ENCODE data around the gene TRPM8. TPM values are rescaled to one million over a fixed set of nuclear protein-coding genes. Genes with fewer than 3 reads are reported as not detected.
A peak's percentile ranks its signal among the peaks of the same experiment; 100 is the strongest.

The TRPM8 gene
- total RNA-seq, 1 experiment from 2014 or later, result 0.03 TPM

DNA sequence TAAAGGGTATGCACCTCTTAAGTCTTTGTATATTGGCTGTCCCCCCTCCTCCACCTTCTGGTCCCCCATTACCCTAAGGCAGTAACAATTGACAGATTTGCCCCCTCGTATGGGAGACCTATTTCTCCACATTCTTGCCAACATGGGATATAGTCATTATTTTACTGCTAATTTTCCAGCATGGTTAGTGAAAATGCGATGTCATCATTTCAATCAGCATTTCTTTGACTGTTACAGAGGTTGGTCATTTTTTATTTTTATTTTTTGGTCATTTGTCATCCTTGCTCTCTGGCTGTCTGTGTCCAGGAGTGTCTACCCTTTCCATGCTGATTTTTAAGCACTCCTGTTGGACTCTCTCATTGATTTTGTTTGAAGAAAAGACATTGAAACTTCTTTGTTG is 88.0 kb downstream of the TRPM8 start:
- H3K27ac ChIP-seq, result no peak overlapping the region

DNA sequence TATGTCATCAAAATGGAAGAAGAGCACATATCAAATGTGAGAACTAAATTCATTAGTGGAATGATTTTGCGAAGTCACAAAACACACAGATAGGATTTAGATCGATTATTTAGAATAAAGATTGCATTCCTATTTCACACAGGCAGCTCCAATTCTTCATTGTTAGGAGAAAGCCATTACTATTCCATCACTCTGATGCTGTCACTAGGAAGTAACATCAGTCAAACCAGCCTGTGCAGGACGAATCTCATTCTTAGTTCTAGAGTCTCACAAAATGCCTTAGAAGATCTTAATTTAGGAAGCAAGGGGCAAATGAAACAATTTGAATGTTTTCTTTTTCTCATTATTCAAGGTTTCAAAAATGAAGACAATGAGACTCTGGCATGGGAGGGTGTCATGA is 89.3 kb downstream of the TRPM8 start:
- no peak overlapping the region for H3K4me3 ChIP-seq
- peaks cover 2% of the 10 kb centered on the region; the same call in 1 of the 2 replicates for H3K9me3 ChIP-seq (replicated peaks)
- no peak overlapping the region for H3K27ac ChIP-seq
- H3K36me3 ChIP-seq, result no peaks in the 10 kb centered on the region
- peaks cover 4% of the 10 kb centered on the region; the same call in 1 of the 2 replicates for H3K27me3 ChIP-seq (replicated peaks)
- DNase-seq (ENCODE audit: low read depth in 1 of 2, low spot score in 2 of 2), result no peak
- peaks cover 16% of the 10 kb centered on the region for H3K4me1 ChIP-seq (replicated peaks)

More for the DNA sequence above, 88.0 kb downstream of the TRPM8 start:
- DNase-seq (ENCODE audit: low read depth in 1 of 2, low spot score in 2 of 2), result no peak
- Histone ChIP-seq H3K27me3 (replicated peaks) (no peaks in the 10 kb centered on the region; the same call in 1 of the 2 replicates), H3K4me1 (replicated peaks) (peaks cover 16% of the 10 kb centered on the region), H3K36me3 (no peaks in the 10 kb centered on the region), H3K9me3 (replicated peaks) (no peaks in the 10 kb centered on the region), H3K4me3 (no peak overlapping the region)

DNA sequence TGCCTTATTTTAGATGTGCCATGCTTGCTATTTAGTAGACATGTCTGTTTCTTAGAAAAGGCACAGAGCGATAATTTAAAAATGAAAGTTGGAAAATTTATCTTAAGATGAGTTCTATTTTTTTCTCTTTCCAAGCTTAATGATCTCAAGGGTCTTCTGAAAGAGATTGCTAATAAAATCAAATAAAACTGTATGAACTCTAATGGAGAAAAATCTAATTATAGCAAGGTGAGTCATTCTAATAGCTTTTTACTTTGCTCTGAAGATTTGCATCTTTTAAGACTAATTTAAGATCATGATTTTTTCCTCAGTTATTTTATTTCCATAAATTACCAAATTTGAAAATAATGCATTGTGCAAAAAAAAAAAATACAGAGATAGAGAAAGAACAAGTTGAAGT is 97.3 kb downstream of the TRPM8 start:
- H3K4me3 ChIP-seq, result no peak overlapping the region
- DNase-seq (ENCODE audit: low read depth in 1 of 2, low spot score in 2 of 2), result no peak
- H3K27ac ChIP-seq, result no peak overlapping the region
- no peaks in the 10 kb centered on the region for H3K4me1 ChIP-seq (replicated peaks)
- no peaks in the 10 kb centered on the region for H3K36me3 ChIP-seq
- peaks cover 2% of the 10 kb centered on the region; the same call in 1 of the 2 replicates for H3K9me3 ChIP-seq (replicated peaks)
- peaks cover 41% of the 10 kb centered on the region for H3K27me3 ChIP-seq (replicated peaks)

DNA sequence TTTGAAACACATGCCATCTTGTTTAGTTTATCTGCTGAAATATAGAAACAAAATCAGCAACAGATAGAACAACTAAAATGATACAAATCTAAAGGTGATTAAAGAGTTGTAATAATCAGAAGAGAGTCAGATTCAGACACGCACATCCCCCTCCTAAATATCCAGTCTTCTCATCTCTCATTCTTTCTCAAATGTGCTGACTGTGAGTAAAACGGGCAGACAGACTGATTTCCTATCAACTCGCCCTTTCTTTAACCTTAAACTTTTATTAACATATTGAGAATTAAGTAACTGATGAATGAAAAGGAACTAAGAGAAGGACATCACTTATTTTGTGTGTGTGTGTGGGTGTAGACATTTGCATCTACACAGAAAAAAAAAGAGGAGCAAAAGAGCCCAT is 98.7 kb downstream of the TRPM8 start:
- Histone ChIP-seq H3K4me1 (replicated peaks) (no peaks in the 10 kb centered on the region), H3K27ac (no peak overlapping the region), H3K36me3 (no peaks in the 10 kb centered on the region), H3K9me3 (replicated peaks) (peaks cover 2% of the 10 kb centered on the region; the same call in 1 of the 2 replicates), H3K27me3 (replicated peaks) (peaks cover 43% of the 10 kb centered on the region), H3K4me3 (no peak overlapping the region)
- no peak for DNase-seq (ENCODE audit: low read depth in 1 of 2, low spot score in 2 of 2)

DNA sequence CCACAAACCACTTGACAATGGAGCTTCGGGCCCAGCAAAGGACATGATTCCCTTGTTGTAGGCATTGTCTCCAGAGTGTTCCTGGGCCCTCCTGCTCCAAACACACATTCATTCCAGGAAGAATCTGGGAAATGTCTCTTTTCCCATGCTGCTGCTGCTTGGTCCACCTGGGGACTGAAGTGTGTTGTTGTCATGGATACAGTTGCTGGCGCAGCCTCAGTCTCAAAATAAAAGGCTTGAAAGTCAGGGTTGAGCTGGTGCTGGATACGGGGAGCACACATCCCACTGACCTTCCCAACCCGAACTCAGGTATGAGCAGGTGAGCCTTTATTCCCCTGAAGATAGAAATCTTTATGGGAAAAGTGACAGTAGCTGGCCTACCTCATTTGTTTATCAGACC is 102.7 kb downstream of the TRPM8 start:
- Histone ChIP-seq H3K36me3 (no peaks in the 10 kb centered on the region), H3K27me3 (replicated peaks) (peaks cover 39% of the 10 kb centered on the region), H3K27ac (no peak overlapping the region), H3K4me1 (replicated peaks) (no peaks in the 10 kb centered on the region), H3K9me3 (replicated peaks) (0 out of 2 replicates have a peak, but pooled peaks cover 3% of the 10 kb centered on the region), H3K4me3 (no peak overlapping the region)
- no peak for DNase-seq (ENCODE audit: low read depth in 1 of 2, low spot score in 2 of 2)

DNA sequence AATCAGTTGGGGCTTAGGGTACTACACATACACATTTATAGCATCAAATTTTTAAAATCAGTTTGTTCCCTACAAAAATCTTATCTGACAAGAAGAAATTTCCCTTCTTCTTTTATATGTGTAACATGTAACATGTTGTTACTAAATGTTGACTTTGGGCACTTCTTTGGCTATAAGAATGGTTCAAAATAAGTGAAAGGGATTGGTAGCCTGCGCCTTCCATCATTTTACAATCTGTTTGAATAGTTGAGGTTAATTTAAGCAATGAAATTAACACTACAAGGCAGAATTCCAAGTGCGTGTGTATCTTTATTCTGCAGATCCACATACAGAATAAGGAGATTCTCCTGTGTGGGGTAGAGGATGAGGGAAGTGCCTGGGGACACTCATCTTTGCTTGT is 103.2 kb downstream of the TRPM8 start:
- H3K9me3 ChIP-seq (replicated peaks), result 0 out of 2 replicates have a peak, but pooled peaks cover 3% of the 10 kb centered on the region

DNA sequence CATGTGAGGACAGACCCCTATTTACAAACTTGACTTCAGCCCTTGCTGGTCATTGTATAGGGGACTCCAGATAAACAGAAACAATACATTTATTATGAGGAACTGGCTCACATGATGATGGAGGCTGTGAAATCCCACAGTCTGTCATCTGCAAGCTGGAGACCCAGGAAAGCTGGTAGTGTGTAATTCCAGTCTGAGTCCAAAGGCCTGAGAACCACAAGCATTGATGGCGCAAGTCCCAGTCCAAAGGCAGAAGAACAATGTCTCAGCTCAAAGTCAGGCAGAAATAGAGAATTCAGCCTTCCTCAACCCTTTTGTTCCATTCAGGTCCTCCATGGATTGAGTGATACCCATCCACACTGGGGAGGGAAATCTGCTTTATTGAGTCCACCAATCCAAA is 105.3 kb downstream of the TRPM8 start:
- no peak overlapping the region for H3K4me3 ChIP-seq
- H3K36me3 ChIP-seq, result no peaks in the 10 kb centered on the region
- no peak overlapping the region for H3K27ac ChIP-seq
- H3K4me1 ChIP-seq (replicated peaks), result peaks cover 10% of the 10 kb centered on the region
- no peak for DNase-seq (ENCODE audit: low read depth in 1 of 2, low spot score in 2 of 2)
- 0 out of 2 replicates have a peak, but pooled peaks cover 3% of the 10 kb centered on the region for H3K9me3 ChIP-seq (replicated peaks)
- H3K27me3 ChIP-seq (replicated peaks), result peaks cover 31% of the 10 kb centered on the region

More for the DNA sequence above, 103.2 kb downstream of the TRPM8 start:
- H3K4me3 ChIP-seq, result no peak overlapping the region
- H3K36me3 ChIP-seq, result no peaks in the 10 kb centered on the region
- no peaks in the 10 kb centered on the region for H3K4me1 ChIP-seq (replicated peaks)
- no peak for DNase-seq (ENCODE audit: low read depth in 1 of 2, low spot score in 2 of 2)
- H3K27ac ChIP-seq, result no peak overlapping the region
- peaks cover 36% of the 10 kb centered on the region for H3K27me3 ChIP-seq (replicated peaks)

DNA sequence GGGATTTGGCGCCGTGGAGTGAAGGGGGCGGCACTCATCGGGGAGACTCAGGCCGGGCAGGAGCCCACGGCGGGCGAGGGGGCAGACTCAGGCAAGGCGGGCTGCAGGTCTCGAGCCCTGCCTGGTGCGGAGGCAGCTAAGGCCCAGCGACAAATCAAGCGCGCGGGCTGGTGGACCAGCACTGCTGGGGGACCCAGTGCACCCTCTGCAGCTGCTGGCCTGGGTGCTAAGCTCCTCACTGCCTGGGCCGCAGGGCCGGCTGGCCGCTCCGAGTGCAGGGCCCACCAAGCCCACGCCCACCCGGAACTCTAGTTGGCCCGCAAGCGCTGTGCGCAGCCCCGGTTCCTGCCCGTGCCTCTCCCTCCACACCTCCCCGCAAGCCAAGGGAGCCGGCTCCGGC is 107.1 kb downstream of the TRPM8 start:
- 0 out of 2 replicates have a peak, but pooled peaks cover 3% of the 10 kb centered on the region for H3K9me3 ChIP-seq (replicated peaks)
- peaks cover 34% of the 10 kb centered on the region for H3K27me3 ChIP-seq (replicated peaks)
- no peaks in the 10 kb centered on the region for H3K36me3 ChIP-seq
- no peak for DNase-seq (ENCODE audit: low read depth in 1 of 2, low spot score in 2 of 2)
- H3K4me3 ChIP-seq, result no peak overlapping the region
- H3K4me1 ChIP-seq (replicated peaks), result peaks cover 10% of the 10 kb centered on the region
- H3K27ac ChIP-seq, result no peak overlapping the region

DNA sequence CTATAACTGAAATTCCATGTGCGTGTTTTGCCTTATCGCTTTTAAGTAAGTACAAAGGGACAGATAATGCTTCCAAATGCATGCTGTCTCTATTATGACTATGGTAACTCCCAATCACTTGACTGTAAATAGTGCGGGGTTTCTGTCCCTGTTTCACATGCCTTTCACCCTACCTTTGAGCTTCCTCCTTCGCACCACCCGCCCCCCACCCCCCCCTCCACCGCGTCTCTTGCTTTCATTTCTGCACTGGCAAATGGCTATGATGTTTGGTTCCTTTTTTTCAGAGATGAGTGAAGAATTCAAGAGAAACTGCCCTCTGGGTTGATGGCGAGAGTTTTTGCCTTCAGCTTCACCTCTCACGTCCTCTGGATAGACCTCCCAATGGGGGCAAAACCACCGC is 108.3 kb downstream of the TRPM8 start:
- DNase-seq (ENCODE audit: low read depth in 1 of 2, low spot score in 2 of 2), result no peak
- Histone ChIP-seq H3K4me3 (no peak overlapping the region), H3K9me3 (replicated peaks) (0 out of 2 replicates have a peak, but pooled peaks cover 3% of the 10 kb centered on the region), H3K4me1 (replicated peaks) (peaks cover 10% of the 10 kb centered on the region), H3K27me3 (replicated peaks) (peaks cover 41% of the 10 kb centered on the region), H3K27ac (no peak overlapping the region), H3K36me3 (no peaks in the 10 kb centered on the region)

DNA sequence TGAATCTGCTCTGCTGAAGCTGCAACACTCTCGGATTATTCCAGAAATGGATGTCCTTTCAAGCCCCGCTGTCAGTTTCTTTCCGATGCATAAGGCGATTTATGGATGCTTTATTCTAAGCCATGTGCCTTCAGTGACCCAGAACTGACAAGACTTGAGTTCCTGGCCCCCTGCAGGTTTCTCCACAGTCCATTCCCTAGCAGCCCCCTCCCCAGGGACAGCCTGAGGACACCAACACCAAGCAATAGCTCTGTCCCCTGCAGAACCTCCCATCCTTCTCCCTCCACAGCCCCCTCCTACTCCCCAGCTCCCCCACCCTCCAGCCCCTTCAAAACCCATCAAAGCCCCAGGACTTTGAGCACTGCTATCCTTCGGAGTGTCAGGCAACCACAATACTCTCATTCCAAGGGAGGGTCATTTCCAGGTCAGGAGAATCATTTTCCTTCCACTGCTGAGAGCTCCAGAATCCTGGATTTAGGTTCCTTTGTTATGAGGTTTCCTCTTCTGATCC is 108.8 kb downstream of the TRPM8 start:
- 0 out of 2 replicates have a peak, but pooled peaks cover 3% of the 10 kb centered on the region for H3K9me3 ChIP-seq (replicated peaks)

DNA sequence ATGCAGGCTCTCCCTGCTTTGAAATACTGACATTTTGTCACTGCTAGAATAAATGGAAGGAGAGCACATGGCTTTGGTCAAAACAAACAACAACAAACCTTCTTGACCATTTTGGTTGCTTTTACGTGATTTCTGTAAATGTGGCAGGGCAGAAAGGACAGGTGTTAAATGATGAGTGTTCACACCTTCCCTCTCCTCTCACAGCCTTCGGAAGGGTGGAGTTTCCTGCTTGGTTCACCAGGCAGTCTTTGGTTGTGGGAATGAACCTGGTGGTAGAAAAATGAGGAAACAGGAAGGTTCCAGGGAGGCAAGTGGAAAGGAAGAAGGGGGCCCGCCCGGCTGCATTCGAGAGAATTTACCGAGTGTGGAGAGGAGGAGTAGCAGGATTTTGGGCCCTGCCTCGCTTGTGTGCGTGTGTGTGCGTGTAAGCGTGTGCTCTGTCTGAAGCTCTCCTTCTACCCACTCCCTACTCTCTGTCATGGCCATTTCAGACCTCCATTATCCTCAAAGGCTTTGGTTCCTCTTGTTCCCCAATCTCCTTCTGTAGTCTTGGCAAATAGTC is 109.6 kb downstream of the TRPM8 start:
- 0 out of 2 replicates have a peak, but pooled peaks cover 3% of the 10 kb centered on the region for H3K9me3 ChIP-seq (replicated peaks)
- H3K4me3 ChIP-seq, result no peak overlapping the region
- no peaks in the 10 kb centered on the region for H3K36me3 ChIP-seq
- no peak overlapping the region for H3K27ac ChIP-seq
- DNase-seq (ENCODE audit: low read depth in 1 of 2, low spot score in 2 of 2), result no peak
- H3K27me3 ChIP-seq (replicated peaks), result peaks cover 48% of the 10 kb centered on the region
- peaks cover 12% of the 10 kb centered on the region for H3K4me1 ChIP-seq (replicated peaks)

More for the DNA sequence above, 108.8 kb downstream of the TRPM8 start:
- peak in 1 of 2 experiments; percentile 13 for DNase-seq (ENCODE audit: low read depth in 1 of 2, low spot score in 2 of 2)
- Histone ChIP-seq H3K4me1 (replicated peaks) (peaks cover 10% of the 10 kb centered on the region), H3K4me3 (no peak overlapping the region), H3K27me3 (replicated peaks) (peaks cover 44% of the 10 kb centered on the region), H3K27ac (no peak overlapping the region), H3K36me3 (no peaks in the 10 kb centered on the region)

DNA sequence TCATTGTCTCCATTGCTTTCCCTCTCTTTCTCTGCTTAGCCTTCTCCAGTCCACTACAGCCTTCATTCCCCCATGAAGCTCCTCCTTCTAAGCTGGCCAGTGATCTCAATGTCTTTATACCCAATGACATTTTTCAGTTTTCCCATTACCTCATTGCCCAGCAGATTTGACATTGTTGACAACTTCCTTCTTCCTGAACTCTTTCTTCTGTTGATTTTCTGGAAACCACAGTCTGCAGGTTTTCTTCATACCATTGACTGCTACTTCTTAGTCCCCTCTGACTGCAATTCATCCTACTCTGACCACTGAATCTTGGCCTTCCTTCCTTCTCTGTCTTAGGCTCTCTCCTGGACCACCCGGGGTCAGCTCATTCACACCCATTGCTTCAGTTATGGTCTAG is 110.5 kb downstream of the TRPM8 start:
- Histone ChIP-seq H3K27ac (no peak overlapping the region), H3K27me3 (replicated peaks) (peaks cover 48% of the 10 kb centered on the region), H3K4me1 (replicated peaks) (peaks cover 18% of the 10 kb centered on the region), H3K36me3 (no peaks in the 10 kb centered on the region), H3K4me3 (no peak overlapping the region), H3K9me3 (replicated peaks) (0 out of 2 replicates have a peak, but pooled peaks cover 4% of the 10 kb centered on the region)
- DNase-seq (ENCODE audit: low read depth in 1 of 2, low spot score in 2 of 2), result no peak

DNA sequence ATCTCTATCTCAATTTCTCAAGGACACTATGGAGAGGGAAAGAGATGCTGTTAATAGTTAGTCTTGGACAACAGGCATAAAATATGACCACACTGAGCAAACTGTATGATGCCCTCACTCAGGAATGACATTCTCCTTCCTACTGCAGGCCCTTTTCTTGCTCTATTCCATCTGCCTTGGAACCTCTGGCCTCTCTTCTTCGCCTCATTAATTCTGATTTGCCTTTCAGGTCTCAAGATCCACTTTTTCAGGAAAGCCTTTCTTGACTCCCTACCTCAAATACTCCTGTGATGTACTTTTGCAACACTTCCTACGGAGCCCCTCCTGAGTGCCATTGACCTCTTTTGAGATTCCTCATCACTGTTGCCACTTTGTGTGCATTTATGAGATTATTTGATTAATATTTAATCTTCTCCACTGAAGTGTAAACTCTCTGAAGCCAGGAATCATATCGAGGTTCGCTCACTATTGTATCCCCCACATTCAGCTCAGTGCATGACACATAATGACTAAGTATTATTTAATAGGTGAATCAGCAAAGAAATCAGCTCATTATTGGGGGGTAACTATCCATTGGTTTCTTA is 112.1 kb downstream of the TRPM8 start:
- Histone ChIP-seq H3K4me1 (replicated peaks) (peaks cover 23% of the 10 kb centered on the region), H3K4me3 (no peak overlapping the region), H3K9me3 (replicated peaks) (peaks cover 17% of the 10 kb centered on the region; the same call in 1 of the 2 replicates), H3K36me3 (no peaks in the 10 kb centered on the region), H3K27me3 (replicated peaks) (peaks cover 55% of the 10 kb centered on the region), H3K27ac (no peak overlapping the region)
- no peak for DNase-seq (ENCODE audit: low read depth in 1 of 2, low spot score in 2 of 2)

DNA sequence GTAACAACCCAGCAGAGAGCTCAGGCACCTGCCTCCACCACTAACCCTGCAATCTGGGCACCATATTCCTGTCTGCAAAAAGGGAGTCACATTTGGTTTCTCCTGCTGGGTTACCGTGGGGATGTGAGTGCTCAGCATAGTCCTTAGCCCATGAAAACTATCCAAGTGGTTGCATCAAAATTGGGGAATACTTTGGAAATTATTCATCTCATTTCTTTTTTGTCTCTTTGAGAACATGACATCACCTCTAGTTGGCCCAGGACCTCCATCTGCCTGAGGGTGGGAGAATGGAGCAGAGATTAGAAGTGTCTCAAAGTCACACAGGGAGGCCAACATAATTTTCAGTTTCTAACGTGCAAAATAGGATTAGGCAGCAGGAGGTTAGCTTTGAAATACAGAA is 114.0 kb downstream of the TRPM8 start:
- H3K4me3 ChIP-seq, result no peak overlapping the region
- H3K9me3 ChIP-seq (replicated peaks), result peaks cover 21% of the 10 kb centered on the region
- no peak overlapping the region for H3K27ac ChIP-seq
- peaks cover 18% of the 10 kb centered on the region for H3K4me1 ChIP-seq (replicated peaks)
- H3K27me3 ChIP-seq (replicated peaks), result peaks cover 57% of the 10 kb centered on the region
- DNase-seq (ENCODE audit: low read depth in 1 of 2, low spot score in 2 of 2), result no peak
- H3K36me3 ChIP-seq, result no peaks in the 10 kb centered on the region

All from SJSA1 (cell line).